ENCODE data around the gene TP53TG5. TPM values are rescaled to one million over a fixed set of nuclear protein-coding genes. Genes with fewer than 3 reads are reported as not detected.

Gene TP53TG5
- total RNA-seq, 3 donors from 2014 or later = 1.3 TPM; not detected in 2

DNA sequence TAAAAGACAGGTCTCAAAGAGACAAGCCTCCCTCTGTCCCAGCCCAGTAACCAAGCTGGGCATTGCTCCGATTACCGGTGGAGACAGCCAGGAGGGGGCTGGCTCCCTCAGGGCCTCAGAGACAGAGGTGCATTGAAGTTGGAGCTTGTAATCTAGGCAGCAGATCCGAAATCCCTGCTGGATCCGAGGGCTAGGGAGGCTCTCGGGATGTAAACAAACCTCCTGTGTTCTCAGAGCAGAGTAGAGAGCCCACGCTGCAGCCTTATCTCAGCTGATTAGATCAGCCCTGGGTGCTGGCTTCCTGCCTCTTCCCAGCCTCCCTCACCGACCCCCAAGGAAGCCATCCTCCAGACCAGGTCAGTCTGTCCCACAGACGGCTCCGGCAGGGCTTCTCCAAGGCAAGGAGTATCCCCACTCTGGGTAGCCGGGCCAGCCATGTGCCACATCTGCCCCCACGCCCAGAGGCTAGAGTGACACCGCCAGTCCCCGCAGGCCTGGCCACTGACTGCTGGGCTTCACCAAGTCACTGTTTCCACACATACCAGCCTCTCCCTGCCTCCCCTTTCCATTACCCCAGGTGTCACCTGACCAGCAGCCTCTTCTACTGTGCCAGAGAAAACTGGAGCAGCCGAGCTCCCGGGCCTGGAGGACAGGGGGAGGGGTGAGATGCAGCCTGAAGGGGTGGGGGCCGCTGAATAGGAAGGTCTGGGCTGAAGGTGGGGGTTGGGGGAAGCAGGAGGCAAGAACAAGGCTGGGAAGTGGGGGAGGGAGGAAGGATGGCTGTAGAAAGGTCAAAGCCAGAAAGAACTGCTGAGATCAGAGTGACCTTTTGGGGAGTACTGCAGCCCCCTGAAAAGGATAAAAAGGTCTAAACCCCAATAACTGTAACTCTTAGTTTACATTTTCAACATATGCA, 35.9 kb downstream of the TP53TG5 start:
- TF ChIP-seq POLR2A (IDR thresholded peaks at IDR 0.05) (peak; percentile 50), POLR2AphosphoS5 (IDR thresholded peaks at IDR 0.05) (peak; percentile 57 to 85 (median 83))
- TF ChIP-seq, protein P1, sequence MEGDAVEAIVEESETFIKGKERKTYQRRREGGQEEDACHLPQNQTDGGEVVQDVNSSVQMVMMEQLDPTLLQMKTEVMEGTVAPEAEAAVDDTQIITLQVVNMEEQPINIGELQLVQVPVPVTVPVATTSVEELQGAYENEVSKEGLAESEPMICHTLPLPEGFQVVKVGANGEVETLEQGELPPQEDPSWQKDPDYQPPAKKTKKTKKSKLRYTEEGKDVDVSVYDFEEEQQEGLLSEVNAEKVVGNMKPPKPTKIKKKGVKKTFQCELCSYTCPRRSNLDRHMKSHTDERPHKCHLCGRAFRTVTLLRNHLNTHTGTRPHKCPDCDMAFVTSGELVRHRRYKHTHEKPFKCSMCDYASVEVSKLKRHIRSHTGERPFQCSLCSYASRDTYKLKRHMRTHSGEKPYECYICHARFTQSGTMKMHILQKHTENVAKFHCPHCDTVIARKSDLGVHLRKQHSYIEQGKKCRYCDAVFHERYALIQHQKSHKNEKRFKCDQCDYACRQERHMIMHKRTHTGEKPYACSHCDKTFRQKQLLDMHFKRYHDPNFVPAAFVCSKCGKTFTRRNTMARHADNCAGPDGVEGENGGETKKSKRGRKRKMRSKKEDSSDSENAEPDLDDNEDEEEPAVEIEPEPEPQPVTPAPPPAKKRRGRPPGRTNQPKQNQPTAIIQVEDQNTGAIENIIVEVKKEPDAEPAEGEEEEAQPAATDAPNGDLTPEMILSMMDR (IDR thresholded peaks at IDR 0.05) = no peak
- Histone ChIP-seq H3K27ac (peak overlapping the region; percentile 97 to 99), H3K4me3 (peak overlapping the region in 2 of 3 donors; percentile 82 to 96), H3K9me3 (no peaks in the 10 kb centered on the region), H3K4me1 (peaks cover 22 to 62% of the 10 kb centered on the region in 2 donors), H3K27me3 (no peaks in the 10 kb centered on the region), H3K36me3 (no peaks in the 10 kb centered on the region)
- intact Hi-C loops (cut with DNase I; ENCODE audit: low total_unique reads) = loop anchor here (10.0 kb wide), 1 partner anchor 1343 kb away; the partner anchor contains the start of gene TP53RK
- DNase-seq (ENCODE audit: low spot score in 2 of 2) = peak; percentile 87 to 89

DNA sequence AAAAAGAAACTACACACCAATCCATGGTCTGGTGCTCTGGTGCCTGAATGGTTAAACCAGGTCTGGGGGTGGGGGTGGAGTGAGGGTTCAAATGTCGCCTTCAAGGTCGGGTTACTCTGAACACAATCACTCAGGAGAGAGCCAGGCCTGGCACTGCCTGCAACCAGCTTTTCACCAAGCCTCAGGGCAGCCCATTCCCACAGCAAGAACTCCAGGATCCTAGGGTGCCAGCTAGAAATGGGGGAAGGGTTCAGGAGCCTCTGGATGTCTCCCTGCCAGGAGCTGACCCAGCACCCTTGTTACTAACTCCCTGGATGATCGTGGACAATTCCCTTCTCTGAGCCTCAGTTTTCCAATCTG, 36.6 kb downstream of the TP53TG5 start:
- peaks cover 25 to 68% of the 10 kb centered on the region in 2 donors for H3K4me1 ChIP-seq
- intact Hi-C loops (cut with DNase I; ENCODE audit: low total_unique reads) = loop anchor here (10.0 kb wide), 1 partner anchor 1343 kb away; the partner anchor contains the start of gene TP53RK
- H3K27me3 ChIP-seq = no peaks in the 10 kb centered on the region
- H3K9me3 ChIP-seq = no peaks in the 10 kb centered on the region
- H3K36me3 ChIP-seq = no peaks in the 10 kb centered on the region
- no peak for DNase-seq (ENCODE audit: low spot score in 2 of 2)
- TF ChIP-seq POLR2A (IDR thresholded peaks at IDR 0.05) = no peak
- TF ChIP-seq POLR2AphosphoS5 (IDR thresholded peaks at IDR 0.05) = no peak
- TF ChIP-seq, protein P1 (IDR thresholded peaks at IDR 0.05) = no peak
- H3K4me3 ChIP-seq = peak overlapping the region in 2 of 3 donors; percentile 82 to 96
- H3K27ac ChIP-seq = peak overlapping the region; percentile 97 to 99

DNA sequence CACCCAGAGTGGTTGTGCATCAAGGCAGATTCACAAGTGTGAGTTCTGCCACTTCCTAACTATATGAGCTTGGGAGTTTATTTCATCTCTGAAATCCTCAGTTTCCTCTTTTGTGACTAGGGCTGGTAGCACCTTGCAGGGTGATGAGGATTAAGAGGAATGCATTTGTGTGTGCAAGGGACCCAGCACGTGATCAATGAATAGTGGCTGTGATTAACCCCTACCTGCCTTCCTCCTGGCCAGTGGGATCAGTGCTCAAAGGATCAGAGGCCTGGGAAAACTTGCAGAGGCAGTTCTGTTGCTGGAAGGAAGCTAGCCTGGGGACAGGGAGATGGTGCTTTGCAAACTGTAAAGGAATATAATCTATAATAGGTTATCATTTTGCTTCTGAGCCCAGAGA, 37.2 kb downstream of the TP53TG5 start:
- Histone ChIP-seq H3K9me3 (no peaks in the 10 kb centered on the region), H3K4me1 (peaks cover 26 to 71% of the 10 kb centered on the region in 2 donors), H3K4me3 (peak overlapping the region in 1 of 3 donors; percentile 96), H3K27ac (peak overlapping the region; percentile 97 to 99), H3K36me3 (no peaks in the 10 kb centered on the region), H3K27me3 (no peaks in the 10 kb centered on the region)
- DNase-seq (ENCODE audit: low spot score in 2 of 2) = no peak
- TF ChIP-seq, protein P1 (IDR thresholded peaks at IDR 0.05) = no peak
- peak in 1 of 3 donors; percentile 3 for TF ChIP-seq POLR2AphosphoS5 (IDR thresholded peaks at IDR 0.05)
- no peak for TF ChIP-seq POLR2A (IDR thresholded peaks at IDR 0.05)
- intact Hi-C loops (cut with DNase I; ENCODE audit: low total_unique reads) = loop anchor here (10.0 kb wide), 1 partner anchor 1344 kb away; the partner anchor contains the start of gene TP53RK

DNA sequence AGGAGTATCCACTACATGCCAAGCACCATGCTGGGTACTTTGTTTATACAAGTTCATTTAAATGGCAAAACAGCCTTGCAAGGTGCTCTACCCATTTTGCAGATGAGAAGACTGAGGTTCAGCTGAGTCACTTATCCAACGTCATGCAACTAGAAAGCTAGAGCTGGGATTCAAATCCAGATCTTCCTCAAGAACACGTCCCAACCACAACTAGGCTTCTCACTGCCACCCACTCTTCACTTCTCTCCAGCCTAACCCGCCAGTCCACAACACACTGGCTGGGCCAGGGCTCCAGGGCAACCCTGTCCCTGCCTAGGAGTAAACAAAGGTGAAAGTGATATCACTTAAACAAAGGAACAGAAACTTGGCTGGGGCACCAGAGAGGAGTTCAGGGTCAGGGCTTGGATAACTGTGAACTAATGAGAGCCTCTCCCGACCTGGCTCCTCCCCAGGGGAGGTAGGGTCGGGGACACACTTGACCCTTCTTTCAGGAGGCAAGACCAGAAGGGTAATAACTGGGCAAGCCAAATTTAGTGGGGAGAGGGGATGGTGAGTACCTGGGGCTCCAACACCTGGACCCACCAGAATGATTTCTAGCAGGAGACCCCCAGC, 37.8 kb downstream of the TP53TG5 start:
- TF ChIP-seq POLR2AphosphoS5 (IDR thresholded peaks at IDR 0.05) (peak; percentile 16 to 75 (median 67)), POLR2A (IDR thresholded peaks at IDR 0.05) (no peak)
- TF ChIP-seq, protein P1 (IDR thresholded peaks at IDR 0.05) = no peak
- Histone ChIP-seq H3K9me3 (no peaks in the 10 kb centered on the region), H3K4me3 (peak overlapping the region in 1 of 3 donors; percentile 96), H3K27me3 (no peaks in the 10 kb centered on the region), H3K4me1 (peaks cover 26 to 70% of the 10 kb centered on the region in 2 donors), H3K36me3 (no peaks in the 10 kb centered on the region), H3K27ac (peak overlapping the region; percentile 97 to 99)
- peak; percentile 81 to 84 for DNase-seq (ENCODE audit: low spot score in 2 of 2)
- intact Hi-C loops (cut with DNase I; ENCODE audit: low total_unique reads) = loop anchor here (10.0 kb wide), 1 partner anchor 1344 kb away; the partner anchor contains the start of gene TP53RK

All from breast epithelium (tissue), 4 donors.